SH-SY5Y (cell line): ENCODE measurements around the gene EXTL1.

Experiments
- GATA2 ChIP-seq: IDR thresholded peaks from 2 replicates; pipeline ENCODE4 v1.6.1; 2011; ENCODE audit warnings: mild to moderate bottlenecking, low read depth, low read length
- GATA3 ChIP-seq: IDR thresholded peaks from 2 replicates; pipeline ENCODE4 v1.6.1; 2011; ENCODE audit warnings: low read depth, mild to moderate bottlenecking, low read length, moderate library complexity

Gene EXTL1

DNA sequence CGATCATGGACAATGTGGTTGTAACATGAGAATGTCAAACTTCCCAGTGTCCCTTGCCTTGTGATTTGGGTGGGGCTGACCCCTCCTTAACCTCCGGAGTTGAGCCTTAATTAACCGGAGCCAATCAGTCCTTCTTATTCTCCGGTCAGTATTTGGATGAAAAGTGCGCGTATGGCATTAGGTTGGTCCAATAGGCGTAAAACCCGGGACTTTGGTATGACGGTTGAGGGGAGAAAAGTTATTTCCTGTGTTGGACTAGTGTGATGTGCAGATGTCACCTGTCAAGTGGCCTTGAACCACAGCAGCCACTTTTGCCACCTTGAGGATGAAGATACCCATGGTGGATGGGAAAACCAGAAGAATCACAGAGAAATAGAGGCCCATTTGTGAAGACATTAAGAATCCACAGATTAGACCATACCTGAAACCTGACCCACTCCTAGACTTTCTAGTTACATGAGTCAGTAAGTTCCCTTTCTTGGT, 28.8 kb upstream of the EXTL1 start:
- no peak for TF ChIP-seq GATA3
- TF ChIP-seq GATA2 = no peak

DNA sequence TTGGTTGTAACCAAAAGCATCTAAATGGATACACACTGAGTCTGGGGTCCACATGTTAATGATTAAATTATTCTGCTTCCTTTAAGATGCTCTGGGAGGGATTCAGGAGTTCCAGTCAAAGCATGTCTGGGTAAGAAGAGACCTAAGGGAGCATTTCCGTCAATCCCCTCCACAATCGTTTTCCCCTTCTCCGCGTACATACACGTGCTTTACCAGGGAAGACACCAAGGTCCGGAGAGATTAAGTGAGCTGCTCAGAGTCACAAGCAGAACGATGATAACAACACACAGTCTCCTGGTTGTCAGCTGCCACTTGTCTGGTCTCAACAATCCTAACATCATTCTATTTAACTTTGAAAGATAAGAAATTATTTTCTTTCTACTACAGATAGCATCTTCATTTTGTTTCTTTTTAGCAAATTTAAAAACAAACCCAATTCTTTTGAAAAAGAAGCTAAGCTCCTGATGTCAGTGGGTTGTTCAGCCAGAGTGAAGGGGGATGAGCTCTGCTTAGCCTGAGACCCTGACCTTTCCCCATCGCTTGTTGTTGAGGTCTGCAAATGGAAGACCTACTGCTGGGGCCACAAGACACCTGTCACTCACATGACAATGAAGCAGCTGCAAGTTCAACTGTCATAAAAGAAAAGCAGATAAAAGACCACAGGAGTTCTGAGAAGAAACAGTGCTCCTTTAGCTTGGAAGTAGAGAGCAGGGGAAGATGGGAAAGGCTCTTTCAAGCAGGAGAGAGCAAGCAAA, 28.2 kb upstream of the EXTL1 start:
- no peak for TF ChIP-seq GATA3
- TF ChIP-seq GATA2 = no peak

DNA sequence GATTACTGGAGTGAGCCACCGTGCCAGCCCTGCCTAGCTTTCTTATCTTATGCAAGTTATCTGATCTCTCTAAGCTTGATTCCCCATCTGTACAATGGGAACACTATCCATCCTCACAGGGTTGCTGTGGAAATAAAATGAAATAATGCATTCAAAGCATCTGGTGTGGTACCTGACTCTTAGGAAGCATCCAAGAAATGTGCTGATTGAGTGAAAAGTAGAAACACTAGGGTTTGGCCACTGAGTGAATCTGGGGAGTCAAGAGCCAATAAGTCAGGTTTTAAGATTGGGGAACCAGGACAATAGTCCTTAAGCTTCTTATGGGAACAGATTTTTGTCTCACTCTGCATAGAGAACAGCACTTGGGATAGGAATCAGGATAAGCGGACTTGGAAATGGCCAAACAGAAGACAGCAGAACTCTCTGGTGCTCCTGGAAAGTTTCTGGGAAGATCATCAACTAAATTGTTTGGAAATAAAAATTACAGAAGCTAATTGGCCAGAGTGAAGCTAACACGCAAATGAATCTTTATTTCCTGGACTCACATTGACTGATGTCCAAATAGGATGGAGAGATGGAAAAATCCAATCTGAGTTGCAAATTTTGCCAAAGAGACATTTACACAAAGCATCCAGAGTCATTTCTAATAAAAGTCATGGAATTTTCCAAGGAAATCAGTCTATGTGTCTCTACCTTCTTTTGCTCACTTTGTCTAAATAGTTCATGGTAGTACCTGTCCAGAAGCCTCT, 27.0 kb upstream of the EXTL1 start:
- TF ChIP-seq GATA2 (no peak), GATA3 (no peak)

DNA sequence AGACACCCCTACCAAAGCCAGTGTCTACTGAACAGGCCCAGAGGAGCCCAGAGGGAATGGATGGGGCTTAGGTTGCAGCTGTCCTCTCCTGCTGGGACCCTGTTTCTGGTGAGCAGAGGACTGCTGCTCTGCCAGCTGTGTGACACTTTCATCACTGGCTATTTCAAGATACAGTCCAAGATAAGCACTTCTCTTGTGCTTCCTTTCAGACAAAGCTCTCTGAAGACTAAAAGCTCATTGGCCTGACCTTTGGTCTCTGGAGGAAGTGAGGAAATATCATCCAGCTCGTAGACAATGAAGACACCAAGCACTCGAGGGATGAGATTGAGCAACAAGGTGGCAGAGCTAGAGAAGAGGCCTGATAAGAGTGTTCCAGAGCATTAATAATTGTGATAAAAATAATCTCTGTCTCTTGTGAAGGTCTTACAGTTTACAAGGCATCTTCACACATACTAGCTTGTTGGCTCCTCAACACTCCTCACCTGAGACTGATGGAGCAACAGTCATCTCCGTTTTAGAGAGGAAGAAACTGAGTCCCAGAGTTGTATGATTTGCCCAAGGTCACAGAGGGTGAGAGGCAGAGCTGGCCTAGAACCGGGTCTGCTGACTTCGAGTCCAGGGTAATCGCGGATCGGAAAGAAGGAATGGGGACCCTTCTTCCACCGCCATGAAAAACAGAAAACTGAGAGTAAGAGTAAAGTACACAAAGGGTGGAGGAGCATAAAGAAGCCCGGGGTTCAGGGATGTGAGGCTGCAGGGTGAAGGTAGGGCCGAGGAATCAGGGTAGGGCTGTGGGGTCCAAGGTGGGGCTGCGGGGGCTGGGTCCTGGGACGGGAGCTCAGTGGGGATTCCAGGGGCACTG, 24.4 kb upstream of the EXTL1 start:
- peak; percentile 63 for TF ChIP-seq GATA2
- TF ChIP-seq GATA3 = no peak; the same call in 1 of the 2 replicates

DNA sequence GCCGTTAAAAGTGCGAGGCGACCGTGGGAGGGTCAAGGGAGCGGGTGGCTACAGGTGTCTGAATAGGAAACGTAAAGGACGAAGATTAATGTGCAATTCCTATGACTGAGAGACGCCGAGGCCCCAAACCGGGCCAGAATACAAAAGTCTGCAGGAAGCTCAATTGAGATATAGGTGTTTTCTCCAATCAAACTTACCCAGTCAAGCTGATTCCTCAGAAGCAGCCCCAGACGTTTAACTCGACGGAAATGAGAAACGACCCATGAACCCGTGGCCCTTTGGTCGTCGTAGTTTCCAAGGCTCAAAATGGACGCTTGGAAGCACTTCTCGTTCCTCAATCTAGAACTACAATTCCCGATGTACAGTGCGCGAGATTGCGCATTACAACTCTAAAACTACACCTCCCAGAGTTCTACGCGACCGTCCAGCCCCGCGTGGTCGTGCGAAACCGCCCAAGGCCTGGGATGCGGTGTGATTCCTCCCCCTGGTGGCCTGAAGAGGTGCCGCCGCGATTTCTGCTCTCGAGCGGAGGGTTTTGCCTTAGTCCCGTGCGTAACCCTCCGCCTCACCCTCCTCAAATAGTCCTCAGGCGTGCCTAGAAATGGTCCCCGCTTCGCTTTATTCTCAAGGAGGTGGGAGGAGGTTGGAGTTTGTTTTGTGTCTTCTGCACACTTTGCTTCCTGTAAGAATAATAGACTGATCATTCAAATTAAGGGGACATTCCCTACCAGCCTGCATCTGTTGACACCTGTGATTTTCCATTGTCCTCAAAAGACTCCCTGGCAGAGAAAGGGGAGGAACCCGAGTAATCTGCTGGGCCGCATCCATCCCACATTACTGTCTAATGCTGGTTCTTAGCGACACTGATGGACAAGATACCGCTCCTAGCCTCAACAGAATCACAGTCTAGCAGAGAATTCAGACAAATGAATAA, 23.5 kb upstream of the EXTL1 start, which contains the start of gene PAFAH2:
Gene PAFAH2 (minus strand): TSS at position 236 of the 934 bp plus-strand sequence. CDS start 7,247 bp downstream, outside the sequence.
- peak; percentile 53; the same call in 1 of the 2 replicates for TF ChIP-seq GATA2
- TF ChIP-seq GATA3 = no peak

DNA sequence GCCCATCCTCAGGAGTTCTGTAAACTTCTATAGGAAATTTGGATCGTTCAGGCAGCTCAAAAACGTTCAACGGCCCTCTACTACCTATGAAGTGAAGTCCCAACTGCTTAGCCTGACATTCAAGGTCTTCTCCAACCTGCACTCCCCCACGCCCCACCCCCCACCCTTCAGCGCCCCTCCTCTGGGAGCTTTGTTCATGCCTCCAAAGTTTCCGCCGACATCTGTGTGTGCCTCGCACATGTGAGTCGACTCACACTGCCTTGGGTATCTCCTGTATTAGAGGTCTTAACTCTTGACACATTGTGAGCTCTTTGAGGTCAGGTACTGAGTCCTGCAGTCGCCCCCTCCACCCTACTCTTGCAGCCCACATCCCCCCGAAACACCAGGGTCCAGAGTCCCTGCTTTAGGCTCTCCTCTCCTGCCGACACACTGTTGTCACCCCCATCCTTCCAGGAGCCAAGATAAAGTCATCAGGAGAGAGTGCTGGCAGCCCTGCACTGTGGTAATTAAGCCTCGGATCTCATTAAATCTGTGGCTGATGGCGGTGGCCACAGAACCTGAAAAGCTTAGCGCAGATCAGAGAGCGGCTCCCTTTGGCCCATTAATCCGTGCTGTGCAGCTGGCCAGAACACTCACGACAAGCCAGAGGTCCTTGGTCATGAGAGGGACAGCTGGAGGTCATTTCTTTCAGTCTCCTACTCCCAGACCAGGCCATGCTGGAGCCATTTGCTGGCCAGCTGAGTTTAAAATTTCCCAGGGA, 22.4 kb upstream of the EXTL1 start:
- no peak for TF ChIP-seq GATA3
- TF ChIP-seq GATA2 = no peak

DNA sequence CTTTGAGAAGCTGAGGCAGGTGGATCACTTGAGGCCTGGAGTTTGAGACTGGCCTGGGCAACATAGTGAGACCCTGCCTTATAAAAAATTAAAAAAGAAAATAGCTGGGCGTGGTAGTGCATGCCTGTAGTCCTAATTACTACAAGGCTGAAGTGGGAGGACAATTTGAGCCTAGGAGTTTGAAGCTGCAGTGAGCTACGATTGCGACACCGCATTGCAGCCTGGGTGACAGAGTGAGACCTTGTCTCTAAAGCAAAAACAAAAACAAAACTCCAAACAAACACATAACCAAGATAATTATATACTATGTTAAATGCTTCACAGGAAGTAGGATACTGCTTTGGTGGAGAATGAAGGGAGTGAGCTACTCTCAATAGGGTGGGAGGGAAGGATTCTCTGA, 18.3 kb upstream of the EXTL1 start:
- TF ChIP-seq GATA2 (no peak), GATA3 (no peak)

DNA sequence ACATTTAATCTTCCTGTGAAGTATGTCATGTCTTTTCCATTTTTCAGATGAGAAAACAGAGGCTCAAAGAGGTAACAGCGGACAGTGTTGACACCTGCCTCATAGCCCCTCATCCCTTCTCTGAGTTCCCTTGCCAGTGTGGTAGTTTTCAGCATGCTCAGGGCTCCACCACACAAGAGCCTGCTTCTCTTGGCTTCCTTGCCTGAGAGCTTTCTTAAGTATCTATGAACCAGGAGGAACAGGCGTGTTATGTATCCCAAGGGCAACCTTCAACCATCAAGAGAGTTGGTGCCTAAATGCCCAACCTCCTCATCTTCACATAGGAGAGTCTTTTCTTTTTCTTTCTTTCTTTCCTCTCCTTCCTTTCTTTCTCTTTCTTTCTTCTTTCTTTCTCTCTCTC, 17.8 kb upstream of the EXTL1 start:
- TF ChIP-seq GATA2 (no peak), GATA3 (no peak)

DNA sequence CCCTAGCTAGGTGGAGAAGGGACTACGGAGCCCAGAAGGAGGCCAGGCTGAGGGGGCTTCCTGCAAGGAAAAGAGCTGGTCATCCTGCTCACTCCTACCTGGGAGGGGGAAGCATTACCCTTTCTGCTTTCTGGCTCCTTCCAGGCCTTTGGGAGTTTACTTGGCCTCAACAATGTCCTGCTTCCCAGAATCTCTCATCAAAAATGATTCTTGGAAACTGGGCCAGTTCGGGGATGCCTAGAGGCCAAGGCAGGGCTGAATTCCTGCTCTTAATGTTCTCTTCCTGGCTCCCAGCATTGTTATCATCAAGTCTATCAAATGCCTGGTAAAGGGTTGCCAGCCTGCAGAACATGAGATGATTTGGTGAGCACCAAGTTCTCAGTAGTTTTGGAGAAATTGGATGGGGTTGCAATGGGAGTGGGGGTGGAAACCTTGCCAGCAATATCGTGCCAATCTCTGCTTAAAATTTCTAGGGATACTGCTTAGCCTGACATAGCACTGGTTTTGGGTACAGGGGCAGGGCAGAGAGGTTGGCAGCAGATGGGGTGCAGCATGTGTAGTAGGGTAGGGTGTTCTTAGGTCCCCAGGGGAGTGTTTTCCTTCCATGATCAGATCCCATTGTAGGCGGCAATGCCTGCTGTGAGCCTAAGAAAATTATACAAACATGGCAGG, 16.0 kb upstream of the EXTL1 start:
- no peak for TF ChIP-seq GATA2
- no peak for TF ChIP-seq GATA3

DNA sequence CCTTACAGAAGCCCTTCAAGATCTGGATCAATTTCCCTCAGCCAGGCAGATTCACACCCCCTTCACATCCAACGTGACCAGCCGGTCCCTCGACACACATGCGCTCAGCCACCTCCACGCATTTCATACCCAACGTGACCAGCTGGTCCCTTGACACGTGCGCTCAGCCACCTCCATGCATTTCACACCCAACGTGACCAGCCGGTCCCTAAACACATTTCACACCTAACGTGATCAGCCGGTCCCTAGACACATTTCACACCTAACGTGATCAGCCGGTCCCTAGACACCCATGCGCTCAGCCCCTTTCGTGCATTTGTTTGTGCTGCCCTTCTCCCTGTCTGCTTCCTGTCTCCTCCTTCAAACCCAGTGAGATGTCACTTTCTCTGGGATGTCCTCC, 14.9 kb upstream of the EXTL1 start:
- no peak for TF ChIP-seq GATA3
- TF ChIP-seq GATA2 = no peak

DNA sequence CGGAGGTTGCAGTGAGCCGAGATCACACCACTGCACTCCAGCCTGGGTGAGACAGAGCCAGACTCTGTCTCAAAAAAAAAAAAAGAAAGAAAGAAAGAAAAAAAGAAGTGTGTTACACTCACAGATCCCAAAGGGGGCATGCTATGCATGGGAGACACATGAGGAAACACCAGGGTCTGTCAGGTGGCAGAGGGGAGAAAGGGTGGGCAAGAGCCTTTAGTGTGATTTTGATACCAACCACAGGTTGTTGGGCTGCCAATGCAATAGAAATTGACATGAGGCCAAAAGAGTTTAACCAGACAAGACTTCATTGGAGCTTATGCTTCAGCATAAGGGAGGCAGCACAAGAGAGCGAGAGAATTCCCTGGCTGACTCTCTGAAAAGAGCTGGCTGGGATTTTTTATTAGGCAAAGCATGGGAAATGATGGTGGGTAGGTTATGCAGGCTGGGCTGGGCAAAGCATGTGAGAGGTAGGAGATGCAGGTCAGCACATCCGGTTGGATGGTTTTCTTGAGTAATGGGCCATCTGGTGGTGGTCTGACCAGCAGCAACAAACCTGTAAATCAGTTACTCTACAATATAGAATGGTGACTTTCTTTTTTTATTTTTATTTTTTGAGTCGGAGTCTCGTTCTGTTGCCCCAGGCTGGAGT, 11.7 kb upstream of the EXTL1 start:
- no peak for TF ChIP-seq GATA3
- TF ChIP-seq GATA2 = no peak

DNA sequence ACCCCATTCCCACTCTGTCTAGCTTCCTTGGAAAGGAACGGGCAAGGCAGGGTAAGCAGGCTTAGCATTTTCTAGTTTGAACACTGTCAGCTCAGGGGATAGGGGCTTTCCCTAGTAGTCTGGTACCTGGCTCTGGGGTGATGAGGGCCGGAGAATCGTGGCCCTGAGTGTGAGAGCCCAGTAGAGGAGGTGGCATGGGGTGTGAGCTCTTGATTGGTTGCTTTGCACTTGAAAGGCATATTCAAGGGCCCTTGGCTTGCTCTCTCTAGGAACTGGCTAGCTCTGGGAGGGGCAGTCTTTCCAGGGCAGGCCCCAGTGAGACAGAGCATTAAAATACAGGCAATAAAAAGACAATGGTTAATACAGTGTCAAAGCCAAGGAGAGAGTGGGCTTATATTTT, 10.8 kb upstream of the EXTL1 start:
- TF ChIP-seq GATA3 = no peak
- no peak for TF ChIP-seq GATA2
